GM18498 (cell line): ENCODE measurements around the gene PGBD5.

Source experiments
- ATAC-seq: cut with Tn5 transposase; IDR thresholded peaks from one replicate; pipeline ENCODE4 v1.9.1; 2021; ENCODE audit warnings: mild to moderate bottlenecking, moderate library complexity; ENCODE audit not compliant: unreplicated experiment

Gene PGBD5

DNA sequence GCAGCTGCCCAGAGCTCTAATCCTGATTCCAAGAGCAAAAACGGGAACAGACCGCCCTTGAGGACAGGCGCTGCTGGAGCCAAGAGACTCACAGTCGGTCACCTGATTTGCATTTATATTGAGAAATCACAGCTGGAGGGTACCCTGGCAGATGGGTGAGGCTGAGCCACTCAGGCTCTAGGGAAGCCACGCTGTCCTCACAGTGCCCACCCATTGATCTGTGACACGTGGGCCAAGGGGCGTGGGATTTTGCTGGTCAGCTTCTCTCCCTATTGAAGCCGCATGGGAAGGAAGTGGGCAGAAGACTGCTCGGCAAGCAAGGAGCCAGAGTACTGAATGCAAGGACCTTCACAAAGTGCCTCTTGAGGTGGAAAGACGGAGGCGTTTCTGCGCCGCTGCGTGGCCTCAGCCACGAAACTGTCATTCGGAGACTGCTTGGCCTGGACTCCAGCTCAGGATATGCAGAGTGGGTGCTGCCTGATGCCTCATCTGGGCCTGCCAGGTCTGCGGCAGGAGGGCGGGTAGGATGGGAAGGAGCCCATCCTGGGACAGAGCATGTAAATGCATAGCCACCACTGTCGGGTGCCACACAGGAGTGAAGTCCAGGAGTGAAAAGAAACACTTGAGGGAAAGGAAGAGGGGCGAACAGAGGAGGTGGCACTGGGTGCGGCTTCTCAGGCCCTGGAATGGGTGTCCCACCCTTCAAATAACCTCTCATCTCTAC lies 139.8 kb downstream of the PGBD5 start:
- no peak for ATAC-seq

- no peak for ATAC-seq
Measured at GRCh38 chr1:230285351-230285750, 140.8 kb downstream of the PGBD5 start.

GRCh38 chr1:230284891-230285290 lies 141.2 kb downstream of the PGBD5 start:
- no peak for ATAC-seq

DNA sequence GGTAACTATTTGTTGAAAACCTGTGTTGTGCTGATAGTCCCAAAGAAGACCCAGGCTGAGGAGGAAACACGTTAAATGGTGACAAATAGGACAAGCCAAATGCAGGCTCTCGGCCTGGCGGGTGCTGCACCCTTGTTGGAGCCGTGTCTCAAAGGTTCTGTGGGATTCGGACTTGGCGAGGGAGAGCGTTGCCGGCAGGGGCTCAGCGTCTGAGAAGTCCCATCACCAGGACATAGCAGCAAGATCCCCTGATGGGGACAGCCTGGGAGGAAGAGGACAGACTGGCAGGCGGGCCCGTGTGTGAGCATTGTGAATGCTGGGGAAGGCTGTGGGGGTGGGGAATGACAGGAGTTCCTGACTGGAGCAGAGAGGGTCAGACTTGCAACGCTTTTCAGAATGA lies 142.5 kb downstream of the PGBD5 start:
- no peak for ATAC-seq

DNA sequence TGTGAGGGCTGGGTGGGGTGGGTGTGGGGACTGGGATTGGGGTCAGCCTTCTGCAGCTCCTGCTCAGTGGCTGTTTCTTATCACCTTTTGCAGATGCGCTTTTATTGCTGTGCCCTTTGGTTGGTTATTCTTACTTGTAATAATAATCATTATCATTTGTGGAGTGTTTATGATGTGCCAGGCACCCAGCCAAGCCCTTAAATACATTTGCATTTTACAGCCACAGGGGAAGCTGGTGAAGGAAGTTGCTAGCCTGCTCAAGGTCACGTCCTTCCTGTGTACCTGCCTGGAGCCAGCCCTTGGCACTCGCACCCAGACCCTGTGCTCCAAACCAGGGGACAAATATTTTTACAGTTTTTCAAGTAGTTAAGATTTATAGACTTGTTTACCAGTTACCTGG lies 144.0 kb downstream of the PGBD5 start:
- peak; percentile 60 for ATAC-seq

GRCh38 chr1:230281556-230281955 lies 144.6 kb downstream of the PGBD5 start:
- no peak for ATAC-seq

DNA sequence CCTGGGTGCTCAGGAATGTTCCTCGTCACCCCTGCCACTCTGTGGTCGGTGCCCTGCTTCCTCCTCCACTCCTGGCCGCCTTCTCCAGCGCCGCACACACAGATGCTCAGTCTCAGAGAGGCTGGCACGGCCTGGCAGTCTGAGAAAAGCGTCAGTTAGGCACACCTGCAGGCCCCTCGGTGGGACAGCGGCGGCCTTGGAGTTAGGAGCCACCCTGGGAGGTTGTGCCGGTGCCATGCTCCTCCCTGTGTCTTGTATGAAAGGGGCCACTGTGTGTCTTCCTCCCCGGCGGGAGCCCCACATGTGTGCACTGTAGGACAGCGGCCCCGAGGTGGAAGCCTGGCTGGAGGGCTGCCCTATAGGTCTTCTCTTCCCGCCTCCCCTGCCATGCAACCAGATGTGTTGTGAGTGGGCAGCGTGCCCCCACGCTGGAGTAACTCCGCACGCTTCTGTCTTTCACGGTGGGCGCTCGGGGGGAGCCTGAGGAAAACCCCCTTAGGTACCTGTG lies 145.2 kb downstream of the PGBD5 start:
- ATAC-seq = no peak

GRCh38 chr1:230280054-230280795 lies 145.9 kb downstream of the PGBD5 start:
- ATAC-seq = no peak

- no peak for ATAC-seq
Measured at GRCh38 chr1:230279583-230279945, 146.6 kb downstream of the PGBD5 start.

- ATAC-seq = no peak
Measured at GRCh38 chr1:230278871-230279582, 147.1 kb downstream of the PGBD5 start.

GRCh38 chr1:230278376-230278775 lies 147.8 kb downstream of the PGBD5 start:
- no peak for ATAC-seq

DNA sequence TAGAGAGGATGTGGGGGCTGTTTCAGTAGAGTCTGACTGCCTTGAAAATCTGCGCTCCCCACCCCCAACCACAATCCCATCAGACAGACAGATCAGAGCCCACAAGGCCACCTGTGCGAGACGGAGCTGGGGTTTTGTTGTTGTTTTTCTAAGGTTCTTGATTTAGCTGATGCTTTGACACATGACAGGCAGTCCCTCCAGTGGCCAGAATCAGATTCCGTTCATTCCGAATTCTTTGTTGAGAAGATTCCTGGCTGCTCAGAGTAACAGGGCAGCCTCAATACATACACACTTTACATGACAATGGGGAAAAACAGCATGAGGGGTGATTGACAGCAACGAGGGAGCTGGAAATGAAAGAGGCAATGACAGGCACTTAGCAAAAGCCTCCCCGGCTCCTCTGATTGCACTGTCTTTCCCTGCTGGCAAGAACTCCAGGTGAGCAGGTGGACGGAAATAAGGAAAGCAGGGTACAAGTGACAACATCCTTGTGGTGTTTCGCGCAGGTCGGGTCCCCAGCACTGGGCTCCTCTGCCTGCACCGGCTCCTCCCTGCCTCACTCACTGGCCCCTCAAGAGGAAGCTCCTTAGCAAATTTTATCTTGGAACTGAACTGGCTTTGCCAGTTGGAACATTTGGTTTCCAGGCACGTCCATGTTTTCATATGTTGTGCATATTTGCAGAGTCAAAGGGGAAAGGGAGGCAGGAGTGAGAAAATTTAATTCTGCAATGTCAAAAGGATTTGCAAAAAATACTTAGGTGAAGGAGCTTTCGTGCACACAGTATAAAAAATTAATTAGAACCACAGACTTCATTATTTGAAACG lies 148.7 kb downstream of the PGBD5 start:
- no peak for ATAC-seq

GRCh38 chr1:230276401-230276800 lies 149.7 kb downstream of the PGBD5 start:
- ATAC-seq = no peak

GRCh38 chr1:230274254-230274653 lies 151.9 kb downstream of the PGBD5 start:
- no peak for ATAC-seq

DNA sequence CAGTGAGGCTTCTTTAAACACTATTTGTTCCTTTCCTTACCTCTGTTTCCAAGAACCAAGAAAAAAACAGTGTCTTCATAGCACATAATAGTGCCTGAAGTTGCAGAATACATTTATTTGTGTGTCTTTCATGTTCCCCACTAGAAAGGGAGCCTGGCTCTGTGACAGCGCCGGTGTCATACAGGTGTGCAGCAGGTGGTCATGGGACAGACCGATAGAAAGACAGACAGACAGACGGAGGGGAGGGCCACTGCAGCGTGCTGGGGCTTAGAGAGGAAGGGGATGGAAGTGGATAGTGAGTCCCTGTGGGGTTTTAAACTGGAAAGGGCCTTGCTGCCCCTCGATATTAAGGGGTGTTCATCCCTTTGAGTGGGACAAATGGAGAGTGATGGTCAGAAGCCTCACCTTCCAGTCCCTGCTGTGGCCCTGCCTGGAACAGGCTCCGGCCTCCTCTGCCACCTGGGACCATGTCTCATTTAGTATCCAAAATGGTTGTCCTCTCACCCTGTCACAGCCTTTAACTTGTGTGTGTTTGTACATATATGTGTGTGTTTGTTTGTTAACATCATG lies 152.9 kb downstream of the PGBD5 start:
- no peak for ATAC-seq

DNA sequence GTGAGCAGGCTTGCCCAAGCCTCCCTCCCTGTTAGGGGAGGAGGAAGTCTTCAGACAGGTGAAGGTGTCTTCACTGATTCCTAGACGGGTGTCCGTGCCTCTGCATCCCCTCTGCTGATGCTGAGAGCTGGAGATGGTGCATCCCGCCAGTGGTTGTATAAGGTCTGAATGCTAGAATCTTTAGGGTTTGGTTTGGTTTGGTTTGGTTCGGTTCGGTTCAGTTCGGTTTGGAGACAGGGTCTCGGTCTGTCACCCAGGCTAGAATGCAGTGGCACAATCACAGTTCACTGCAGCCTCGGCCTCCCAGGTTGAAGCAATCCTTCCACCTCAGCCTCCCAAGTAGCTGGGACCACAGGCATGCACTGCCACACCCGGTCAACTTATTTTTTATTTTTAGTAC lies 153.6 kb downstream of the PGBD5 start:
- no peak for ATAC-seq

DNA sequence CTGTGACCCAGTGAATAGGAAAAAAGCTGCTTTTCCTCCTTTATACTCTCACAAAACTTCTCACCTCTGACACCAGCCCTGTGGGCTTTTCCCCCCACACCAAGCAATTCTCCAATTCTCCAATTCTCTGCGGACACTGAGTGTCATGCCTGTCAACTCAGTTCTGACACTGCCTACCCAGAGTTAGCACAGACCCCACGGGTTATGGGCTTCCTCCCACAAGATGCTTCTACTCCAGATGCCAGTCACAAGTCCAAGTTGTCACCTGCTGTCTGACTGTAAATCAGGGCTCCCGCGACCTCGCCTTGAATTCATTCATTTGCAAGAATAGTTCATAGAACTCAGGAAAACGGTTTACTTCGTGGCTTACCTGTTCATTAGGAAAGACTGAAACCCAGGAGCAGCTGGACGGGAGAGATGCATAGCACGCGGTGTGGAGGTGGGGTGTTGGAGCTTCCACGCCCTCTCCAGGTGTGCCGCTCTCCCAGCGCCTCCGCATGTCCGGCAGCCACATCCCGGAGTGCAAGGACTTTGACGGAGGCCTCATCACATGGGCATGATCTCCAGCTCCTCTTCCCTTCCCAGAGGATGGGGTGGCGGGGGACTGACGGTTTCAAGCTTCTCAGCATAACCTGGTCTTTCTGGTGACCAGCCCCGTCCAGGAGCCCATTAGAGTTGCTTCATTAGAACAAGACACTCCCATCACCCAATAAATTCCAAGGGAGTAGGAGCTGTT lies 154.7 kb downstream of the PGBD5 start:
- ATAC-seq = no peak

DNA sequence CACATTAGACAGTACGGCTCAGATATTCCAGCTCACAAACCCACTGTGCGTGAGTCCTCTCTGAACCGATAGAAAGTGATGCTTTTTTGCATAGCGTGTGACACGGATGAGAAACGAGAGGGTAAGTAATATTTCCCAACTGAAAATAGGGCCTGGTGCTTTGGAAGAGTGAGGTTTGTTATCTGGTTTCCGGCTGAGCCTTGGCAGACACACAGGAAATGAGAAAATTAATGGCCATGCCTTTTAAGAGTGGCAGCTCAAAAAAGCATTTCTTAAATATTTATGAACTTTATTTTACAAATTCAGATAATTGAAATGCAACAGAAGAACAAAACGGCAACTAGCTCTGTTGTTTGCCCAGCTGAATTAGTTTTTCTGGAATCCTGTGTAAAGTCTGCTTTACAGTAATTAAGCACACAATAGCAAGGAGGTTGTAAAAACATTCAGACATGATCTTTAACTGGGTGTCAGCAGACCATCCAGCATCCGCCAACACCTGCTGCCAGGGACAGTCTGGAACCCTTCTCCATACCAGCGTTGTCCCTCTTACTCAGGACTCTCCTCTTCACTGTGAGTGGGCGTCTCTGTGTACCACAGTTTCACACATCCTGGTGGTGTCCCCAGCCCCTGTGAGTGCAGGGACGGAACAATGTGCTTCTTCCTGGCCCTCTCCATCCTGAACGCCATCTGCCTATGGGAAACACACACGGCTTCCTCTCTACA lies 155.4 kb downstream of the PGBD5 start:
- peak; percentile 67 for ATAC-seq

DNA sequence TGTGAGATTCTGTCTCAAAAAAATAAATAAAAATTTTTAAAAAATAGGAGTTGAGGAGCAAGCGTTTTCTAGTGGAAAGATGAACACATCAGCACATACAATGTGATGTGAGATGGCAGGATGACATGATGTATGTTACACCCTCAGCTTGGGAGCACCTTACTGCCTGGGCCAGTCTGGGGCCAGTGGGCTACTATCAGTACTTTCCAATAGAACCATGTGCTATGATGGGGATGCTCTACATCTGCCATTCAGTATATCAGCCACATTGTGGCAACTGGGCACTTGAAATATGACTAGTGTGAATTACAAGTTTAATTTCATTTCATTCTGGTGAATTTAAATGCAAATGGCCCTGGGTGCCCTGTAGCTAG lies 156.0 kb downstream of the PGBD5 start:
- no peak for ATAC-seq
